HepG2 (cell line): Measurements from ENCODE around the gene FMO1.

ENCODE experiments used
- KDM5A ChIP-seq: fragments of 200-600 bp; sonication (generic); IDR thresholded peaks from 2 replicates; pipeline ENCODE4 v1.7.0; 2018; ENCODE audit warnings: antibody characterized with exemption, mild to moderate bottlenecking, low read length, borderline replicate concordance
- MAF1 ChIP-seq: sonication (generic); formaldehyde crosslinking; IDR thresholded peaks from 2 replicates; pipeline ENCODE4 v1.5.0; 2020; ENCODE audit warnings: missing genetic modification reagents, borderline replicate concordance
- POLR2A ChIP-seq, 2 experiments: IDR thresholded peaks; 2 replicates each; pipeline ENCODE4 v1.6.1; 2011; ENCODE audit warnings: low read depth in 2 of 2, low read length in 2 of 2, mild to moderate bottlenecking in 1 of 2, moderate library complexity in 1 of 2; ENCODE audit not compliant: insufficient read depth in 1 of 2
- SMC3 ChIP-seq: IDR thresholded peaks from 2 replicates; pipeline ENCODE4 v1.6.1; 2011; ENCODE audit warnings: low read length, improper control_type of control experiment
- SP1 ChIP-seq, 2 experiments: fragments of 450-650 bp in 1 of 2; sonication (generic) in 1 of 2; formaldehyde crosslinking in 1 of 2; IDR thresholded peaks; 2 replicates each; pipeline versions ENCODE4 v1.4.0 to v1.6.1; 2016 to 2020; ENCODE audit warnings: missing genetic modification reagents in 1 of 2

- no peak for TF ChIP-seq SMC3
- TF ChIP-seq POLR2A (IDR thresholded peaks at IDR 0.05; ENCODE audit: insufficient read depth in 1 of 2, low read depth in 2 of 2, low read length in 2 of 2): no peak
- TF ChIP-seq SP1 (IDR thresholded peaks at IDR 0.05): no peak
- TF ChIP-seq SP1 (CRISPR knock-in tag; IDR thresholded peaks at IDR 0.05): no peak
- no peak for TF ChIP-seq MAF1 (CRISPR knock-in tag)
- no peak for TF ChIP-seq KDM5A
Observed at GRCh38 chr1:171258429-171258828, 10.1 kb downstream of the FMO1 start.
